ENCODE results near the gene LONP2. TPM values are rescaled to one million over a fixed set of nuclear protein-coding genes. Genes with fewer than 3 reads are reported as not detected.

The LONP2 gene
- total RNA-seq, 1 experiment from 2014 or later: 83.3 TPM

GRCh38 chr16:48317614-48318315, 73.7 kb downstream of the LONP2 start:
- CTCF ChIA-PET: interaction anchor here (0.7 to 1.3 kb wide), 5 partner anchors 18 to 233 kb away, joined by 3 to 5 read pairs (median 3); no protein-coding TSS in a partner anchor

GRCh38 chr16:48318630-48319029, 74.5 kb downstream of the LONP2 start:
- TF ChIP-seq CTCF (IDR thresholded peaks at IDR 0.05; ENCODE audit: unreplicated experiment): no peak
- H3K9me3 Mint-ChIP-seq (ENCODE audit: low read depth, unreplicated experiment): no peaks in the 10 kb centered on the region
- no peaks in the 10 kb centered on the region for H3K4me1 Mint-ChIP-seq (ENCODE audit: low read depth, unreplicated experiment)
- H3K27me3 Mint-ChIP-seq (ENCODE audit: unreplicated experiment): no peaks in the 10 kb centered on the region
- intact Hi-C loops (cut with micrococcal nuclease; ENCODE audit: unreplicated experiment): no loop called here
- no TSS peak for BruUV-seq (replicated peaks)
- no peak for DNase-seq
- no peak overlapping the region for H3K27ac Mint-ChIP-seq (ENCODE audit: unreplicated experiment)
- peaks cover 20% of the 10 kb centered on the region for H3K36me3 Mint-ChIP-seq (ENCODE audit: insufficient read depth, unreplicated experiment)
- H3K4me3 Mint-ChIP-seq (ENCODE audit: low read depth, unreplicated experiment): no peak overlapping the region
- CTCF ChIA-PET: interaction anchor here (0.7 kb wide), 2 partner anchors 129 to 208 kb away, joined by 3 read pairs; no protein-coding TSS in a partner anchor

More at GRCh38 chr16:48317614-48318315, 73.7 kb downstream of the LONP2 start:
- TF ChIP-seq CTCF (IDR thresholded peaks at IDR 0.05; ENCODE audit: unreplicated experiment): no peak
- H3K27me3 Mint-ChIP-seq (ENCODE audit: unreplicated experiment): no peaks in the 10 kb centered on the region
- no TSS peak for BruUV-seq (replicated peaks)
- H3K4me1 Mint-ChIP-seq (ENCODE audit: low read depth, unreplicated experiment): no peaks in the 10 kb centered on the region
- peaks cover 20% of the 10 kb centered on the region for H3K36me3 Mint-ChIP-seq (ENCODE audit: insufficient read depth, unreplicated experiment)
- peak; percentile 17 for DNase-seq
- intact Hi-C loops (cut with micrococcal nuclease; ENCODE audit: unreplicated experiment): no loop called here
- no peak overlapping the region for H3K4me3 Mint-ChIP-seq (ENCODE audit: low read depth, unreplicated experiment)
- no peaks in the 10 kb centered on the region for H3K9me3 Mint-ChIP-seq (ENCODE audit: low read depth, unreplicated experiment)
- no peak overlapping the region for H3K27ac Mint-ChIP-seq (ENCODE audit: unreplicated experiment)

- Mint-ChIP-seq H3K36me3 (ENCODE audit: insufficient read depth, unreplicated experiment) (peaks cover 19% of the 10 kb centered on the region), H3K4me1 (ENCODE audit: low read depth, unreplicated experiment) (no peaks in the 10 kb centered on the region), H3K27ac (ENCODE audit: unreplicated experiment) (no peak overlapping the region), H3K4me3 (ENCODE audit: low read depth, unreplicated experiment) (no peak overlapping the region), H3K27me3 (ENCODE audit: unreplicated experiment) (no peaks in the 10 kb centered on the region), H3K9me3 (ENCODE audit: low read depth, unreplicated experiment) (no peaks in the 10 kb centered on the region)
- BruUV-seq (replicated peaks): no TSS peak
- DNase-seq: no peak
- CTCF ChIA-PET: no interaction called here
- intact Hi-C loops (cut with micrococcal nuclease; ENCODE audit: unreplicated experiment): loop anchor here (5.0 kb wide), 1 partner anchor 84 kb away; no protein-coding TSS in a partner anchor
- no peak for TF ChIP-seq CTCF (IDR thresholded peaks at IDR 0.05; ENCODE audit: unreplicated experiment)
Observed at GRCh38 chr16:48321317-48322036, 77.4 kb downstream of the LONP2 start.

- no peak overlapping the region for H3K27ac Mint-ChIP-seq (ENCODE audit: unreplicated experiment)
- no peak for TF ChIP-seq CTCF (IDR thresholded peaks at IDR 0.05; ENCODE audit: unreplicated experiment)
Observed at GRCh38 chr16:48323783-48324775, 80.0 kb downstream of the LONP2 start.

More at GRCh38 chr16:48323783-48324775, 80.0 kb downstream of the LONP2 start:
- BruUV-seq (replicated peaks): no TSS peak
- no peaks in the 10 kb centered on the region for H3K4me1 Mint-ChIP-seq (ENCODE audit: low read depth, unreplicated experiment)
- CTCF ChIA-PET: no interaction called here
- H3K9me3 Mint-ChIP-seq (ENCODE audit: low read depth, unreplicated experiment): no peaks in the 10 kb centered on the region
- no peak overlapping the region for H3K4me3 Mint-ChIP-seq (ENCODE audit: low read depth, unreplicated experiment)
- no peaks in the 10 kb centered on the region for H3K27me3 Mint-ChIP-seq (ENCODE audit: unreplicated experiment)
- H3K36me3 Mint-ChIP-seq (ENCODE audit: insufficient read depth, unreplicated experiment): peaks cover 16% of the 10 kb centered on the region
- intact Hi-C loops (cut with micrococcal nuclease; ENCODE audit: unreplicated experiment): loop anchor here (5.0 kb wide), 1 partner anchor 87 kb away; no protein-coding TSS in a partner anchor
- DNase-seq: no peak
